HG03378 (cell line): Measurements from ENCODE around the gene ITGB8.
A peak's percentile ranks its signal among the peaks of the same experiment; 100 is the strongest.

Source experiments
- ATAC-seq: cut with Tn5 transposase; IDR thresholded peaks from one replicate; pipeline ENCODE4 v1.9.1; 2021; ENCODE audit warnings: mild to moderate bottlenecking, moderate library complexity; ENCODE audit not compliant: unreplicated experiment

Gene ITGB8

DNA sequence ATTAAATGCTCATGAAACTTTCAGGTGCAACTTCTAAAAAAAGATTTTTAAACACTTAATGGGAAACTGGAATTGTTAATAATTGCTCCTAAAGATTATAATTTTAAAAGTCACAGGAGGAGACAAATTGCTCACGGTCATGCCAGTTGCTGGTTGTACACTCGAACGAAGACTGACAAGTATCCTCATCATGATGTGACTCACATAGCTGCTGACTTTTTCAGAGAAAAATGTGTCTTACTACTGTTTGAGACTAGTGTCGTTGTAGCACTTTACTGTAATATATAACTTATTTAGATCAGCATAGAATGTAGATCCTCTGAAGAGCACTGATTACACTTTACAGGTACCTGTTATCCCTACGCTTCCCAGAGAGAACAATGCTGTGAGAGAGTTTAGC is 79.3 kb downstream of the ITGB8 start:
- ATAC-seq = no peak

DNA sequence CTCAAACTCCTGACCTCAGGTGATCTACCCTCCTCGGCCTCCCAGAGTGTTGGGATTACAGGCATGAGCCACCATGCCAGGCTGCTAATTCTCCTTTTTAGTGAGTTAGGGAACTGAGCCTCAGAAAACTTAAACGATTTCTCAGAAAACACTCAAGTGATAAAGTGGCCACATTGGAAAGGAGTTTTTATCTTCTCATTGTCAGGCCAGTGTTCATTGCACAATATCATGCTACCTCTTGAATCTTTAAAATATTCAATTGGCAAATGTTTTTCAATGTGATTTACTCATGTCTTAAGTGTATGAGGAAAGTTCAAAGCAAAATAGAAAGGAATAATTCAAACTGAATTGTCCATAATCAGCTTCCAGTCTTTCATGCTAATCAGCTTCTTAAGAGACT is 80.7 kb downstream of the ITGB8 start:
- no peak for ATAC-seq

DNA sequence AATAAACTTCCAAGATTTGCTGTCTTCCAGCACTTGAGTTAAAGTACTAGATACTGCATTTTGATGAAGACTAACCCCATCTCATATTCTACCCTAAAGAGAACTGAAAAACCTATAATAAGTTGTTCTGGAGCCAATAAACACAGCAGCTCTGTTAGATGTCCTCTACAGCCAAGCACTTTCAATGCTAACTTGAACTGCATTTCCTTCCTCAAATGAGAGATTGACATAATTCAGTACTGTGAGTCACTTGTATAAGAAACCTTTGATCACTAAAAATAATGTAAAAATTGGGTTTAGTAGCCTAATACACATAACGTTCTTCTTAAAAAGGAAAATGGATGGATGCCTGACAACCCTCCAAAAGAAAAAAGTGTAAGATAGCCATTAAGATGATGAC is 81.3 kb downstream of the ITGB8 start:
- no peak for ATAC-seq

GRCh38 chr7:20417260-20417659 is 86.6 kb downstream of the ITGB8 start:
- no peak for ATAC-seq

DNA sequence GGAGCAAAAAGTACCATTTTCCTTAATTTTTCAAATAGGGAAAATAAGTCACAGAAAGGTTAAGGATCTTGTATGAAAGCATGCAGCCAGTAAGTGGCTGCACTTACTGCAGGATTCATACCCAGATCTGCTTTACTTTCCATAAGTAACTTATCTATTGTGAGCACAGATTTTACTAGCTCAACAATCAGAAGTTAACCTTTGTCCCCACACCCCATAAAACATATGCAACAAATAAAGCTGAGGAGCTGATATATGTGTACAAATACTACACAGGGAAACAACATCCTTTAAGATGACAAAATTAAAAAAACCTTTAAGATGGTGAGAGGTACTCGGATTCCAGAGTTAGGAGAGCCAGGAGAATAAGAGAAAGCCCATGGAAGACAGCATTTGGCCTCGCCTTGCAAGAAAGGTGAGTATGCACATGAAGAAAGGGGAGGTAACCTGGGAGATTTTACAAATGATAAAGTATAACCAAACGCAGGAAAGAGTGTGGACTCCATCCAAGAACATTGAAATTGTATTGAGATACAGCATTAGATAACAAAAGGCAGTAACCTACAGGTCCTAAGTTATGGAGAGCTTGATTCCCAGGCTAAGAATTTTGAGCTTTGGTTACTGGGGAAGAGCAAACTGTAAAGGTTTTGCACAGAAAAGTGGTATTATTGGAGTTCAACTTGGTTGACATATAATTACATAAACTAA is 87.1 kb downstream of the ITGB8 start:
- ATAC-seq = no peak

DNA sequence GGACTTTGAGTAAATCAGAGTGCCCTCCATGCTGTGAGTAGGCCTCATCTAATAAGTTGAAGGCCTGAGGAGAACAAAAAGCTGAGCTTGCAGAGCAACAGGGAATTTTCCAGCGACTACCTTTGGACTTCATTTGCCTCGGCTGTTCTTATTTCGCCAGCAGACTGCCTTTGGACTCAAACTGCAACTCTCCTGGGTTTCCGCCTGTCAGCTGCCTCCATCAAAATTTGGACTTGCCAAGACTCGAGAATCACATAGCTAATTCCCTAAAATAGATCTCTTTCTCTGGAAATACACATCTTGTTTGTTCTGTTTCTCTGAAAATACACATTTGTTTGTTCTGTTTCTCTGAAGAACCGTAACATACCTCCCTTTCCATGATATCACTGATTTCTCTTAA is 93.8 kb downstream of the ITGB8 start:
- ATAC-seq = no peak

DNA sequence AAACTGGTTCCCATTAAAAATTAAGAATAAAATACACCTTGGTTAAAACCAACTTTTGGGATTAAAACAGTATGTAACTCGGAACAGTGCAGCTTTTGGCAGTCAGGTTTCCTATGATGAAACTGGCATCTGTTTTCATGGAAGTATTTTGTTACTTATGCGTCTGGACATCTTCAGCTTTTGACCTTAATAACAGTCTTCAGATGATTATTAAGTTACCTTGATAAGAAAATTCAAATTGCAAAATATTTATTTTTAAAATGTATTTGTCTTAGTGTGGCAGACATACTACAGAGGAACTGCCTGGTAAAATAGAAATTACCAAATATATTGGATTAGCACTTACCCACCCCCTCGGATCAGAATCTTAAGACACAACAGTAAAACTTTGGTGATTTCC is 100.0 kb downstream of the ITGB8 start:
- ATAC-seq = no peak

DNA sequence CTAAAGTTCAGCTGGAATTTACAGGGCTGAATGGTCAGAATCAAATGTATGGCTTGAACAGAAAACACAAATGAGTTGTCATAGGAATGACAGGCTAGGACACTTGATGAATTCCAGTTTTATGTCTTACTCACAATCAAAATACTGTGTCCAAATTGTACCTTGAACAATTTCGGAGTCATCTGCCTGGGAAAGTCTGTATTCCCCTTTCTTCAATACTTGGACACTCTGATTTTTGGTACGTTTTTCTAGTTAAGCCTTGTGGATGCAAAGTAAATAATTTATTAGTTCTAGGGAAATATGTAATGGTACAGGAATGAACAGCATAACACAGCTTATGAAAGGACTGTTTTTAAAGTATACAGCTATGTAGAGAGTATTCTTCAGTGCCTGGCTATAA is 100.4 kb downstream of the ITGB8 start:
- no peak for ATAC-seq

GRCh38 chr7:20432071-20432470 is 101.4 kb downstream of the ITGB8 start:
- no peak for ATAC-seq

GRCh38 chr7:20435305-20435704 is 104.6 kb downstream of the ITGB8 start:
- no peak for ATAC-seq

DNA sequence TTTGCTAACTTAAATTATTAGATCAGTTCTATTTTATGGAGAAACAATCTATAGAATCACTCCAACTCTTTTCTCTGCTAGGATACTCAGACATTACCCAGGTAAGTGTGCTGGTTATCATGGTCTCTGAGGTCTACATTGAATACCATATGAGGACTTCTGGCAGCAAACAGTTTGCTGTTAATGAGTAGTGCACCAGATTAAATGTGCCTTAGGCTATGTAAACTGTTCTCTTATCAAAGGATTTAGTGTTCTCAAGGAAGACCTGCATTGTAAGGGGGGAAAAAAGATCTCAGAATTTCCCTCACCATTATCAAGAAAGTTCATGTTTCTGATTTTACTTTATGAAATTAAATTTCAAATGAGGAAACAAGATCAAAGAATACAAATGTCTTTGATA is 107.5 kb downstream of the ITGB8 start:
- ATAC-seq = peak; percentile 7

DNA sequence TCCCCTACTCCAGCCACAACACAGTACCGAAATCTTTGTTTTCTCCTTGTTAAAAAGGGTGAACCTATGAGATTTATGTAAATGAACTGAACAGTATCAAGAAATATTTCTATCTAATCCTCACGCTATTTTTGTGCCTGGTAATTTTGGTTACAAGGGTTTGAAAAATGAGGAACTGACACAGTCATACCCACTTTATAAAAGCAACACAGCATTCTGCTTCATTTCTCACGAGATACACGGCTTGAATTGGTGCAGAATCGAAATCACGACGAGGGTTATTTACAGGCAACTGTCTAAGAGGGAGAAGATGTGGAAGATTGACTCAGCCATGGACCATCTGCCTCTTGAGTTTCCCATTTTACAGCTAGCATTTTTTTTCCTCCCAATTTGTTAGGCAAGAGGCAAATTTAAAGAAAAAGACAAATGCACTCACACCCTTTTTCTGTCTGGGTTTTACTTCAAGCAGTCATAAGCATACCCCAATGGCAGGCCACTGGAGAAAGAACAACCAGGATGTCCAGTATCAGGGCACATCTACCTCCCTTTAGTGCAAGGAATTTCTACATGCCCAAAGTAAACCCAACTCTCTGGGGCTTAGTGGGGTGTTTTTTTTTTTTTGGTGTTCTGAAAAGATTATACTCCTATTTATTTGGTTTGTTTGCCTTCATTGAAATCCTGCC is 108.1 kb downstream of the ITGB8 start:
- peak; percentile 94 for ATAC-seq

GRCh38 chr7:20439416-20440185 is 108.9 kb downstream of the ITGB8 start:
- no peak for ATAC-seq

DNA sequence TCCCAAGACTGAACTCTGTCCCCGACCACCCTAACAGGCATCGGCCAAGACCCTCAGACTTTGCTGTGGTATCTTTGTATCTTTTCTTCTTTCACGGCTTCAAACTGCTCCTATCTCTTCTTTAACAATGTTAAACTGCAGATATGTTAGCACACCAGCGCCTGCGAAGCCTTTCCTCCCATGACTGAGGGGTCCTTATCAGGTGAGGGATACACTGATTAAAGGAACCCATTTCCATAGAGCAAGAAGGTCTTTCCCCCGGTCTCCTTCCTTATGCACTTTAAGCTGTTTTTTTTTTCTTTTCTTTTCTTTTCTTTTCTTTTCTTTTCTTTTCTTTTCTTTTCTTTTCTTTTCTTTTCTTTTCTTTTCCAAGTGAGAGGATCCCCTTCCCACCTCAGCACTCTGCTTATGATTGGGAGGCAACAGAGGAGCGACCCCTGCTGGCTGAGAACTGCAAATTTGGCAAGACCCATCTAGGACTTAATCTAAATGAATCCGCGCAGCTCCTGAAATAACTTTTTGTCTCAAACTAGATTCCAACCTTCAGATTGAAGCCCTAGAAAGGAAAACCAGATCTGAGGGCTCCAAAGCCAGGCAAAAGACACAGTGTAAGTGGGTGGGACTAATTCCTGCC is 109.9 kb downstream of the ITGB8 start:
- ATAC-seq = no peak

- no peak for ATAC-seq
Observed at GRCh38 chr7:20441346-20441745, 110.6 kb downstream of the ITGB8 start.

GRCh38 chr7:20441991-20442441 is 111.3 kb downstream of the ITGB8 start:
- no peak for ATAC-seq

- ATAC-seq = no peak
Observed at GRCh38 chr7:20442951-20443350, 112.3 kb downstream of the ITGB8 start.

GRCh38 chr7:20444030-20444800 is 113.5 kb downstream of the ITGB8 start:
- ATAC-seq = no peak

DNA sequence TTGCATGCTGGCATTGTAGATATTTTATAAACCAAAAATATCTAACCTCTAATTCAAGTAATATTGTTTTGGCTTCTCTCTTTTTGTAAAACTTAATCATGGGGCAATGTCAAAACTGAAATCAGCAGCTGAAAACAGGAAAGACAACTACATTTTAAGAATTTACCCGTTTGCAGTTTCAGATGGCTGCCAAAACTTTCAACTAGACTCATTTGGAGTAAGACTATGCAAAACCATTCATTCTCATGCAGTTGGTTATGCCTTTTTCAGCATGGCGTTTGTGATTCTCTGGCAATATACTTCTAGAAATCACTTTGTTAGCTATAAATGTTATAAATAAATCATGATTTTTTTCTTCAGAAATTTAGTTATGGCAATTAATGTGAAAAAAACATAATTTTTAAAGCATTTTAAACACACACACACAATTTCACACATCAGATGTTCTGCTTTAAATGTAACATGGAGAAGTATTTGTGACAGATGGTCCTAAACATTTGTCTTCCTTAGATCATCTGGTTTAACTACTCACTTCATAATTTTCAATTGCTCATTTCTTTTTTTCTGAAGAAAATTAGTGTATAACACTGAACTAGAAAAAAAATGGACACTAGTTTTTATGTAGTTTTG is 116.4 kb downstream of the ITGB8 start:
- ATAC-seq = peak; percentile 81

DNA sequence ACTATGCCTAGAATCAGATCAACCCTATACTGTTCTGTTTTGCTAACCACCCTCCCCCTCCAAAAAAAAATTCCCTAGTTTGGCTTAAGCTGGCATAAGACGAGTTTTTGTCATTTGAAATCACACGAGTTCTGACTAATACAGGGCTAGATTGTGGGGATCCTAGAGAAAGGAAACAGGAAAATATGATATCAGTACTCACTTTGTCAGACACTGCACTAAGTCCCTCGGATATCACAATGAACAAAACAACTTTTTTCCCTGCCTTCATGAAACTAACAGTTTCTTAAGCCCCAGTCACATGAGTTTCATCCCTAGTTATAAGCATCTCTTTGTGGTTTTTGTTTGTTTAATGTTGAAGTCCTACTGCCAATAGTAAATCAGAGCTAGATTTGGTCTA is 118.5 kb downstream of the ITGB8 start:
- ATAC-seq = no peak
